ENCODE results near the gene RBM17. TPM values are rescaled to one million over a fixed set of nuclear protein-coding genes. Genes with fewer than 3 reads are reported as not detected.

The RBM17 gene
- total and polyA plus RNA-seq, 10 of the 15 experiments (the other 5 are each of a cell fraction or from before 2014, with no cell fraction given), result 28.4 to 181 (median 83.9) TPM

DNA sequence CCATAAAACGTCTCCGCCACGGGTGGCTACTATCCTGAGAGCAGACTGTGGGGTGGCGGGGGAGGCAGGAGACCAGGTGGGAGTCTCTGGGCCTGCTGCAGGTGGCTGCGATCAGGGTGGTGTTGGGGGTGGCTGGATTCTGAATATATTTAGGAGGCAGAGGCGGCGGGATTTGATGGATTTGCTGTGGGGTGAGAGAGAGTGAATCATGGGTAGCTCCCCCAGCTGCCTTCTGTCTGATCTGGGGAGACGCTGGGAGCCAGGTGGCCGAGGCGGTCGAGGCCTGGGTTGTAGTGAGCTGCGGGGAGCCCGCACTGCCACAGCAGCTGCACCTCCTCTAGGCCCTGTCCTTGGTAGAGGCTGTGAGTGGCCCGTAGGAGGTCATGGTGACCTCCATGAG lies 65.7 kb downstream of the RBM17 start (continued):
- no peak for TF ChIP-seq CBX5 (IDR thresholded peaks at IDR 0.05; ENCODE audit: low read depth)
- TF ChIP-seq, protein P1, sequence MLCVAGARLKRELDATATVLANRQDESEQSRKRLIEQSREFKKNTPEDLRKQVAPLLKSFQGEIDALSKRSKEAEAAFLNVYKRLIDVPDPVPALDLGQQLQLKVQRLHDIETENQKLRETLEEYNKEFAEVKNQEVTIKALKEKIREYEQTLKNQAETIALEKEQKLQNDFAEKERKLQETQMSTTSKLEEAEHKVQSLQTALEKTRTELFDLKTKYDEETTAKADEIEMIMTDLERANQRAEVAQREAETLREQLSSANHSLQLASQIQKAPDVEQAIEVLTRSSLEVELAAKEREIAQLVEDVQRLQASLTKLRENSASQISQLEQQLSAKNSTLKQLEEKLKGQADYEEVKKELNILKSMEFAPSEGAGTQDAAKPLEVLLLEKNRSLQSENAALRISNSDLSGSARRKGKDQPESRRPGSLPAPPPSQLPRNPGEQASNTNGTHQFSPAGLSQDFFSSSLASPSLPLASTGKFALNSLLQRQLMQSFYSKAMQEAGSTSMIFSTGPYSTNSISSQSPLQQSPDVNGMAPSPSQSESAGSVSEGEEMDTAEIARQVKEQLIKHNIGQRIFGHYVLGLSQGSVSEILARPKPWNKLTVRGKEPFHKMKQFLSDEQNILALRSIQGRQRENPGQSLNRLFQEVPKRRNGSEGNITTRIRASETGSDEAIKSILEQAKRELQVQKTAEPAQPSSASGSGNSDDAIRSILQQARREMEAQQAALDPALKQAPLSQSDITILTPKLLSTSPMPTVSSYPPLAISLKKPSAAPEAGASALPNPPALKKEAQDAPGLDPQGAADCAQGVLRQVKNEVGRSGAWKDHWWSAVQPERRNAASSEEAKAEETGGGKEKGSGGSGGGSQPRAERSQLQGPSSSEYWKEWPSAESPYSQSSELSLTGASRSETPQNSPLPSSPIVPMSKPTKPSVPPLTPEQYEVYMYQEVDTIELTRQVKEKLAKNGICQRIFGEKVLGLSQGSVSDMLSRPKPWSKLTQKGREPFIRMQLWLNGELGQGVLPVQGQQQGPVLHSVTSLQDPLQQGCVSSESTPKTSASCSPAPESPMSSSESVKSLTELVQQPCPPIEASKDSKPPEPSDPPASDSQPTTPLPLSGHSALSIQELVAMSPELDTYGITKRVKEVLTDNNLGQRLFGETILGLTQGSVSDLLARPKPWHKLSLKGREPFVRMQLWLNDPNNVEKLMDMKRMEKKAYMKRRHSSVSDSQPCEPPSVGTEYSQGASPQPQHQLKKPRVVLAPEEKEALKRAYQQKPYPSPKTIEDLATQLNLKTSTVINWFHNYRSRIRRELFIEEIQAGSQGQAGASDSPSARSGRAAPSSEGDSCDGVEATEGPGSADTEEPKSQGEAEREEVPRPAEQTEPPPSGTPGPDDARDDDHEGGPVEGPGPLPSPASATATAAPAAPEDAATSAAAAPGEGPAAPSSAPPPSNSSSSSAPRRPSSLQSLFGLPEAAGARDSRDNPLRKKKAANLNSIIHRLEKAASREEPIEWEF (IDR thresholded peaks at IDR 0.05; ENCODE audit: insufficient replicate concordance, low read depth, low read length), result no peak

DNA sequence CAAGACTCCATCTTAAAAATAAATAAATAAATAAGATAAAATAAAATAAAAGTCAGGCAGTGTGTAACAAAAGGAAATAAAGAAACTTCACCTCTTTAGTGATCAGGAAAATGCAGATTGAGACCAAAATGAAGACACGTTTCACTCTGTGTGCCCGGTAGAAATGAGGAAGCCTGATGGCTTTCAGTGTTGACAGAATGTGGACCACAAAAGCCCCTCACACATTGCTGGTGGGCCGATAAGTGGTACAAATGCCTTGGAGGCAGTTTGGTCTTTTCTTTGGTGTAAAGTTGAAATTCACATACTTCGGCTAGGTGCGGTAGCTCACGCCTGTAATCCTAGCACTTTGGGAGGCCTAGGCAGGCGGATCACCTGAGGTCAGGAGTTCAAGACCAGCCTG lies 69.4 kb downstream of the RBM17 start:
- FAIRE-seq (no peak), ATAC-seq (no peak), DNase-seq (ENCODE audit: low read depth, low spot score) (no peak)
- BruUV-seq (replicated peaks), result no TSS peak
- no peak overlapping the region for H3K4me3 ChIP-seq
- no peaks in the 10 kb centered on the region for H3K9me3 ChIP-seq (replicated peaks; ENCODE audit: control insufficient read depth, insufficient read depth, low read length)
- ChIA-PET RAD21 (ENCODE audit: unreplicated experiment) (no interaction called here), CTCF (interaction anchor here (0.8 to 1.7 kb wide), 3 partner anchors 8 to 242 kb away, joined by 3 to 5 read pairs (median 5); no protein-coding TSS in a partner anchor), SMC1A (ENCODE audit: uncharacterized antibody, unreplicated experiment) (no interaction called here), POLR2A (no interaction called here)
- H3K27ac ChIP-seq (ENCODE audit: control insufficient read depth, insufficient read depth), result no peak overlapping the region
- no peak overlapping the region for H3K9ac ChIP-seq (ENCODE audit: control insufficient read depth, insufficient read depth, low read length)
- 81% methylated on average over 6 of the region's 7 CpGs for WGBS (ENCODE audit: insufficient coverage, insufficient replicate concordance, low lambda C conversion rate, missing lambda C conversion rate)
- no peaks in the 10 kb centered on the region; the same call in none of the 2 replicates for H3K79me2 ChIP-seq (ENCODE audit: control insufficient read depth, insufficient read depth, low read length)
- no peaks in the 10 kb centered on the region for H4K20me1 ChIP-seq (ENCODE audit: control insufficient read depth, insufficient read depth)
- no peak overlapping the region for H3K4me2 ChIP-seq (ENCODE audit: control insufficient read depth, insufficient read depth)
- H3K4me1 ChIP-seq (ENCODE audit: control insufficient read depth, insufficient read depth, low read length), result no peaks in the 10 kb centered on the region
- in situ Hi-C loops (cut with MboI) (no loop called here), intact Hi-C loops (cut with micrococcal nuclease; ENCODE audit: unreplicated experiment) (no loop called here)
- H3K36me3 ChIP-seq (ENCODE audit: control insufficient read depth in 2 of 2, insufficient read depth in 2 of 2, low read length in 1 of 2), result no peaks in the 10 kb centered on the region; a peak in 1 of 4 replicates
- H3K27me3 ChIP-seq (replicated peaks in 1 of 2; ENCODE audit: control insufficient read depth in 2 of 2, insufficient read depth in 2 of 2, low read length in 1 of 2), result no peaks in the 10 kb centered on the region
- no peak overlapping the region for H2AFZ ChIP-seq (ENCODE audit: control insufficient read depth, low read depth, low read length)
- TF ChIP-seq, protein P2, sequence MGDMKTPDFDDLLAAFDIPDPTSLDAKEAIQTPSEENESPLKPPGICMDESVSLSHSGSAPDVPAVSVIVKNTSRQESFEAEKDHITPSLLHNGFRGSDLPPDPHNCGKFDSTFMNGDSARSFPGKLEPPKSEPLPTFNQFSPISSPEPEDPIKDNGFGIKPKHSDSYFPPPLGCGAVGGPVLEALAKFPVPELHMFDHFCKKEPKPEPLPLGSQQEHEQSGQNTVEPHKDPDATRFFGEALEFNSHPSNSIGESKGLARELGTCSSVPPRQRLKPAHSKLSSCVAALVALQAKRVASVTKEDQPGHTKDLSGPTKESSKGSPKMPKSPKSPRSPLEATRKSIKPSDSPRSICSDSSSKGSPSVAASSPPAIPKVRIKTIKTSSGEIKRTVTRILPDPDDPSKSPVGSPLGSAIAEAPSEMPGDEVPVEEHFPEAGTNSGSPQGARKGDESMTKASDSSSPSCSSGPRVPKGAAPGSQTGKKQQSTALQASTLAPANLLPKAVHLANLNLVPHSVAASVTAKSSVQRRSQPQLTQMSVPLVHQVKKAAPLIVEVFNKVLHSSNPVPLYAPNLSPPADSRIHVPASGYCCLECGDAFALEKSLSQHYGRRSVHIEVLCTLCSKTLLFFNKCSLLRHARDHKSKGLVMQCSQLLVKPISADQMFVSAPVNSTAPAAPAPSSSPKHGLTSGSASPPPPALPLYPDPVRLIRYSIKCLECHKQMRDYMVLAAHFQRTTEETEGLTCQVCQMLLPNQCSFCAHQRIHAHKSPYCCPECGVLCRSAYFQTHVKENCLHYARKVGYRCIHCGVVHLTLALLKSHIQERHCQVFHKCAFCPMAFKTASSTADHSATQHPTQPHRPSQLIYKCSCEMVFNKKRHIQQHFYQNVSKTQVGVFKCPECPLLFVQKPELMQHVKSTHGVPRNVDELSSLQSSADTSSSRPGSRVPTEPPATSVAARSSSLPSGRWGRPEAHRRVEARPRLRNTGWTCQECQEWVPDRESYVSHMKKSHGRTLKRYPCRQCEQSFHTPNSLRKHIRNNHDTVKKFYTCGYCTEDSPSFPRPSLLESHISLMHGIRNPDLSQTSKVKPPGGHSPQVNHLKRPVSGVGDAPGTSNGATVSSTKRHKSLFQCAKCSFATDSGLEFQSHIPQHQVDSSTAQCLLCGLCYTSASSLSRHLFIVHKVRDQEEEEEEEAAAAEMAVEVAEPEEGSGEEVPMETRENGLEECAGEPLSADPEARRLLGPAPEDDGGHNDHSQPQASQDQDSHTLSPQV (IDR thresholded peaks at IDR 0.05), result no peak
- TF ChIP-seq SRF (IDR thresholded peaks at IDR 0.05; ENCODE audit: low read depth in 2 of 2, low read length in 2 of 2) (no peak), CBFB (IDR thresholded peaks at IDR 0.05; ENCODE audit: low read depth) (no peak), FOXM1 (IDR thresholded peaks at IDR 0.05; ENCODE audit: low read depth, low read length) (no peak), BACH1 (IDR thresholded peaks at IDR 0.05; ENCODE audit: borderline replicate concordance) (no peak), EGR1 (IDR thresholded peaks at IDR 0.05; ENCODE audit: borderline replicate concordance in 1 of 2, low read depth in 2 of 2, low read length in 2 of 2) (no peak), NR2C2 (IDR thresholded peaks at IDR 0.05; ENCODE audit: borderline replicate concordance, control insufficient read depth, insufficient read length, low read depth) (no peak), NFYA (IDR thresholded peaks at IDR 0.05; ENCODE audit: borderline replicate concordance, low read depth, low read length) (no peak), HCFC1 (IDR thresholded peaks at IDR 0.05; ENCODE audit: low read length) (no peak)
- TF ChIP-seq, protein P3, sequence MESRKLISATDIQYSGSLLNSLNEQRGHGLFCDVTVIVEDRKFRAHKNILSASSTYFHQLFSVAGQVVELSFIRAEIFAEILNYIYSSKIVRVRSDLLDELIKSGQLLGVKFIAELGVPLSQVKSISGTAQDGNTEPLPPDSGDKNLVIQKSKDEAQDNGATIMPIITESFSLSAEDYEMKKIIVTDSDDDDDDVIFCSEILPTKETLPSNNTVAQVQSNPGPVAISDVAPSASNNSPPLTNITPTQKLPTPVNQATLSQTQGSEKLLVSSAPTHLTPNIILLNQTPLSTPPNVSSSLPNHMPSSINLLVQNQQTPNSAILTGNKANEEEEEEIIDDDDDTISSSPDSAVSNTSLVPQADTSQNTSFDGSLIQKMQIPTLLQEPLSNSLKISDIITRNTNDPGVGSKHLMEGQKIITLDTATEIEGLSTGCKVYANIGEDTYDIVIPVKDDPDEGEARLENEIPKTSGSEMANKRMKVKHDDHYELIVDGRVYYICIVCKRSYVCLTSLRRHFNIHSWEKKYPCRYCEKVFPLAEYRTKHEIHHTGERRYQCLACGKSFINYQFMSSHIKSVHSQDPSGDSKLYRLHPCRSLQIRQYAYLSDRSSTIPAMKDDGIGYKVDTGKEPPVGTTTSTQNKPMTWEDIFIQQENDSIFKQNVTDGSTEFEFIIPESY (IDR thresholded peaks at IDR 0.05), result no peak
